HEK293 (cell line): ENCODE data around the gene SLC35F3.

Experiments
- CTCF ChIA-PET: fragments of 350-600 bp; formaldehyde crosslinking; extraction: SDS; loops from one replicate; lab custom pipeline; 2021; ENCODE audit warnings: antibody characterized with exemption; lab: Yijun Ruan, JAX
- POLR2A ChIA-PET: fragments of 300-600 bp; formaldehyde crosslinking; extraction: SDS; loops from one replicate; lab custom pipeline; 2020; ENCODE audit warnings: antibody characterized with exemption, inconsistent platforms; lab: Yijun Ruan, JAX
- H3K27ac ChIP-seq: fragments of 200-500 bp; sonication (Bioruptor generic); 2 replicates; pipeline ENCODE4 v1.5.1; 2014; ENCODE audit warnings: low read depth, low read length, control low read depth, inconsistent platforms; ENCODE audit errors: extremely low read depth
- H3K36me3 ChIP-seq, 2 experiments: fragments of 200-500 bp in 1 of 2; sonication (Bioruptor generic) in 1 of 2; 1 replicate in 1 of 2; 2 replicates in 1 of 2; pipeline ENCODE4 v1.5.1; 2014 to 2017; ENCODE audit warnings: inconsistent platforms in 2 of 2, low read length in 2 of 2; ENCODE audit not compliant: control insufficient read depth in 2 of 2, insufficient read depth in 1 of 2
- H3K4me1 ChIP-seq: fragments of 200-500 bp; sonication (Bioruptor generic); 2 replicates; pipeline ENCODE4 v1.5.1; 2014; ENCODE audit warnings: mild to moderate bottlenecking, low read length, inconsistent platforms; ENCODE audit not compliant: control insufficient read depth, insufficient read depth
- H3K4me3 ChIP-seq: 2 replicates; pipeline ENCODE4 v1.5.1; 2011; ENCODE audit warnings: low read depth, mild to moderate bottlenecking, control low read depth, low read length, moderate library complexity
- H3K9me3 ChIP-seq: fragments of 200-500 bp; sonication (Bioruptor generic); 2 replicates; pipeline ENCODE4 v1.5.1; 2014; ENCODE audit warnings: low read depth, low read length, inconsistent platforms; ENCODE audit not compliant: control insufficient read depth, insufficient read depth
- HOXA7 ChIP-seq: sonication (generic); formaldehyde crosslinking; IDR thresholded peaks from 2 replicates; pipeline ENCODE4 v1.8.1; 2022; ENCODE audit warnings: missing genetic modification reagents, borderline replicate concordance
- KLF10 ChIP-seq: fragments of 450-650 bp; IDR thresholded peaks from 2 replicates; pipeline ENCODE4 v1.5.1; 2018; ENCODE audit warnings: missing biosample characterization, mild to moderate bottlenecking, missing genetic modification characterization
- PRDM6 ChIP-seq: fragments of 450-650 bp; formaldehyde crosslinking; IDR thresholded peaks from 2 replicates; pipeline ENCODE4 v1.5.1; 2017; ENCODE audit warnings: missing biosample characterization, missing genetic modification characterization
- SP7 ChIP-seq: fragments of 450-650 bp; formaldehyde crosslinking; IDR thresholded peaks from 2 replicates; pipeline ENCODE4 v1.5.1; 2016; ENCODE audit warnings: missing biosample characterization, missing genetic modification characterization
- ZBTB48 ChIP-seq: fragments of 450-650 bp; formaldehyde crosslinking; IDR thresholded peaks from 2 replicates; pipeline ENCODE4 v1.5.1; 2016; ENCODE audit warnings: missing biosample characterization, missing genetic modification characterization
- ZFHX2 ChIP-seq: fragments of 450-650 bp; formaldehyde crosslinking; conservative IDR thresholded peaks from 2 replicates; pipeline ENCODE4 v1.5.1; 2016; ENCODE audit warnings: missing biosample characterization, missing genetic modification characterization
- ZNF184 ChIP-seq: fragments of 450-650 bp; IDR thresholded peaks from 2 replicates; pipeline ENCODE4 v1.5.1; 2018; ENCODE audit warnings: missing biosample characterization, mild to moderate bottlenecking, missing genetic modification characterization
- ZNF23 ChIP-seq: fragments of 450-650 bp; formaldehyde crosslinking; IDR thresholded peaks from 2 replicates; pipeline ENCODE4 v1.5.1; 2016; ENCODE audit warnings: missing biosample characterization, missing genetic modification characterization, borderline replicate concordance
- ZNF248 ChIP-seq: fragments of 450-650 bp; formaldehyde crosslinking; IDR thresholded peaks from 2 replicates; pipeline ENCODE4 v1.5.1; 2017; ENCODE audit warnings: missing biosample characterization, missing genetic modification characterization
- ZNF366 ChIP-seq: fragments of 450-650 bp; formaldehyde crosslinking; conservative IDR thresholded peaks from 2 replicates; pipeline ENCODE4 v1.5.1; 2016; ENCODE audit warnings: missing biosample characterization, missing genetic modification characterization
- ZNF416 ChIP-seq: fragments of 450-650 bp; formaldehyde crosslinking; IDR thresholded peaks from 2 replicates; pipeline ENCODE4 v1.5.1; 2016; ENCODE audit warnings: missing biosample characterization, missing genetic modification characterization
- ZNF48 ChIP-seq: fragments of 450-650 bp; formaldehyde crosslinking; IDR thresholded peaks from 2 replicates; pipeline ENCODE4 v1.5.1; 2016; ENCODE audit warnings: missing biosample characterization, missing genetic modification characterization
- ZNF510 ChIP-seq: fragments of 450-650 bp; formaldehyde crosslinking; IDR thresholded peaks from 2 replicates; pipeline ENCODE4 v1.5.1; 2018; ENCODE audit warnings: mild to moderate bottlenecking, missing genetic modification characterization, missing biosample characterization; ENCODE audit not compliant: insufficient replicate concordance
- ZNF558 ChIP-seq: fragments of 450-650 bp; formaldehyde crosslinking; IDR thresholded peaks from 2 replicates; pipeline ENCODE4 v1.5.1; 2016; ENCODE audit warnings: missing biosample characterization, missing genetic modification characterization
- ZNF624 ChIP-seq: fragments of 450-650 bp; formaldehyde crosslinking; IDR thresholded peaks from 2 replicates; pipeline ENCODE4 v1.5.1; 2017; ENCODE audit warnings: missing biosample characterization, missing genetic modification characterization
- ZNF626 ChIP-seq: fragments of 450-650 bp; sonication (Bioruptor Pico); formaldehyde crosslinking; IDR thresholded peaks from 2 replicates; pipeline ENCODE4 v1.5.1; 2018; ENCODE audit warnings: missing biosample characterization, missing genetic modification characterization, inconsistent platforms
- ZNF704 ChIP-seq: fragments of 450-650 bp; formaldehyde crosslinking; IDR thresholded peaks from 2 replicates; pipeline ENCODE4 v1.5.1; 2016; ENCODE audit warnings: missing biosample characterization, missing genetic modification characterization
- ZNF76 ChIP-seq: fragments of 450-650 bp; formaldehyde crosslinking; IDR thresholded peaks from 2 replicates; pipeline ENCODE4; 2016; ENCODE audit warnings: low read depth, missing biosample characterization, missing genetic modification characterization, borderline replicate concordance
- ZNF785 ChIP-seq: fragments of 450-650 bp; formaldehyde crosslinking; IDR thresholded peaks from 2 replicates; pipeline ENCODE4 v1.5.1; 2016; ENCODE audit warnings: missing biosample characterization, missing genetic modification characterization
- ZNF830 ChIP-seq: fragments of 450-650 bp; IDR thresholded peaks from 2 replicates; pipeline ENCODE4 v1.5.0; 2018; ENCODE audit warnings: missing biosample characterization, missing genetic modification characterization, low read depth, mild to moderate bottlenecking, moderate library complexity
- ZSCAN18 ChIP-seq: fragments of 450-650 bp; formaldehyde crosslinking; IDR thresholded peaks from 2 replicates; pipeline ENCODE4 v1.5.1; 2016; ENCODE audit warnings: missing biosample characterization, missing genetic modification characterization
- ZSCAN23 ChIP-seq: fragments of 450-650 bp; formaldehyde crosslinking; IDR thresholded peaks from 2 replicates; pipeline ENCODE4 v1.5.1; 2016; ENCODE audit warnings: missing biosample characterization, missing genetic modification characterization
- TF ChIP-seq, protein P1 (sequence below): fragments of 450-650 bp; formaldehyde crosslinking; IDR thresholded peaks from 2 replicates; pipeline ENCODE4 v1.5.1; 2016; ENCODE audit warnings: missing biosample characterization, missing genetic modification characterization
- TF ChIP-seq, protein P2 (sequence below): fragments of 450-650 bp; formaldehyde crosslinking; IDR thresholded peaks from 2 replicates; pipeline ENCODE4 v1.5.1; 2017; ENCODE audit warnings: missing biosample characterization, missing genetic modification characterization

Gene SLC35F3

DNA sequence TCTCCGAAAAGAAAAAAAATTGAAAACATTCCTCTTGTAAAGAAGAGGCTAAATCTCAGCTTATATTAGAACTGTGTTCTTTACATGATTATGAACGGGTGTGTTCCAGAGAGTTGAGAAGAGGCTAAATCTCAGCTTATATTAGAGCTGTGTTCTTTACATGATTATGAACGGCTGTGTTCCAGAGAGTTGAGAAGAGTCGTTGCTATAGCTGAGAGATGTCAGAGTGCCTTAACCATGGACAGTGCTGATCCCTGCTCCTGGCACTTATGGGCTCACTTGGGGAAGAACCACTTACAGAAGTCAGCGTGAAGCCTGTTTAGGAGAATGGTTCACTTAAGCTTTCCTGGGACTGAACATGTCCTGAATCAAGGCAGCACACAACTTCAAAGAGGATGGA, 35.0 kb downstream of the SLC35F3 start:
- no peak for TF ChIP-seq ZNF785 (tag by site-specific recombination)
- CTCF ChIA-PET, result interaction anchor here (0.6 to 0.9 kb wide), 3 partner anchors 36 to 1999 kb away, joined by 3 to 5 read pairs (median 4); no protein-coding TSS in a partner anchor
- POLR2A ChIA-PET, result no interaction called here

DNA sequence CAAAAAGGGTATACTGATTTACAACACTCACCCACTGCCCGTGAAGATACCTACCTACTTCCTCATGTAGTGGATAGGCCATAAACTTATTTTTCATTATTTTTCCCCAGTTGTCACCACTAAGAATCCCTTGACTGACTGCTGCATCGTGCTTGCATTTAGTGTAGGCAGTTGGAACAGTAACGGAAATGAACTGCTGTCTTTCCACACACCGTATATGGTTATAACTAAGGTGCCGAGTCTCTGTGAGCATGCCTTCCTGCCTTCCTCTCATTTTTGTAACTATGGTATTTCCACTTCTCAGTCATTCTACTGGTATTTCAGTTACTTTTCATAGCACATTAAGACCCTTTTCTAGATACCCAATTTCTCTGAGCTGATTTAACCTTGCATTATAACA, 36.4 kb downstream of the SLC35F3 start:
- CTCF ChIA-PET, result interaction anchor here (1.0 kb wide), 1 partner anchor 37 kb away, joined by 3 read pairs; no protein-coding TSS in a partner anchor
- POLR2A ChIA-PET, result no interaction called here

More for the DNA sequence above, 35.0 kb downstream of the SLC35F3 start:
- Histone ChIP-seq H3K27ac (no peak overlapping the region), H3K4me3 (no peak overlapping the region), H3K9me3 (no peaks in the 10 kb centered on the region), H3K36me3 (no peaks in the 10 kb centered on the region), H3K4me1 (no peaks in the 10 kb centered on the region)

GRCh38 chr1:233944601-233945000, 40.1 kb downstream of the SLC35F3 start:
- no peak overlapping the region for H3K4me3 ChIP-seq
- H3K4me1 ChIP-seq, result no peaks in the 10 kb centered on the region
- no peaks in the 10 kb centered on the region for H3K9me3 ChIP-seq
- H3K27ac ChIP-seq, result no peak overlapping the region
- no peaks in the 10 kb centered on the region for H3K36me3 ChIP-seq
- ChIA-PET POLR2A (no interaction called here), CTCF (interaction anchor here (0.7 to 1.4 kb wide), 2 partner anchors 13 to 1656 kb away, joined by 3 read pairs; no protein-coding TSS in a partner anchor)
- TF ChIP-seq HOXA7 (CRISPR knock-in tag) (no peak), ZSCAN18 (tag by site-specific recombination) (no peak), ZNF624 (tag by site-specific recombination) (no peak), ZNF248 (tag by site-specific recombination) (no peak), ZNF366 (no peak), ZNF558 (tag by site-specific recombination) (no peak), ZNF510 (no peak), ZBTB48 (tag by site-specific recombination) (no peak), ZNF23 (no peak), ZNF76 (tag by site-specific recombination) (no peak), SP7 (no peak), ZNF626 (tag by site-specific recombination) (no peak)
- TF ChIP-seq, protein P1, sequence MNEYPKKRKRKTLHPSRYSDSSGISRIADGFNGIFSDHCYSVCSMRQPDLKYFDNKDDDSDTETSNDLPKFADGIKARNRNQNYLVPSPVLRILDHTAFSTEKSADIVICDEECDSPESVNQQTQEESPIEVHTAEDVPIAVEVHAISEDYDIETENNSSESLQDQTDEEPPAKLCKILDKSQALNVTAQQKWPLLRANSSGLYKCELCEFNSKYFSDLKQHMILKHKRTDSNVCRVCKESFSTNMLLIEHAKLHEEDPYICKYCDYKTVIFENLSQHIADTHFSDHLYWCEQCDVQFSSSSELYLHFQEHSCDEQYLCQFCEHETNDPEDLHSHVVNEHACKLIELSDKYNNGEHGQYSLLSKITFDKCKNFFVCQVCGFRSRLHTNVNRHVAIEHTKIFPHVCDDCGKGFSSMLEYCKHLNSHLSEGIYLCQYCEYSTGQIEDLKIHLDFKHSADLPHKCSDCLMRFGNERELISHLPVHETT, result no peak

More for the DNA sequence above, 36.4 kb downstream of the SLC35F3 start:
- no peak for TF ChIP-seq ZFHX2
- TF ChIP-seq ZNF184 (tag by site-specific recombination), result no peak
- no peak for TF ChIP-seq ZNF830
- TF ChIP-seq ZNF48 (tag by site-specific recombination), result no peak
- TF ChIP-seq ZNF416 (tag by site-specific recombination), result no peak
- TF ChIP-seq ZNF704 (tag by site-specific recombination), result no peak
- TF ChIP-seq KLF10 (tag by site-specific recombination), result no peak
- TF ChIP-seq, protein P2, sequence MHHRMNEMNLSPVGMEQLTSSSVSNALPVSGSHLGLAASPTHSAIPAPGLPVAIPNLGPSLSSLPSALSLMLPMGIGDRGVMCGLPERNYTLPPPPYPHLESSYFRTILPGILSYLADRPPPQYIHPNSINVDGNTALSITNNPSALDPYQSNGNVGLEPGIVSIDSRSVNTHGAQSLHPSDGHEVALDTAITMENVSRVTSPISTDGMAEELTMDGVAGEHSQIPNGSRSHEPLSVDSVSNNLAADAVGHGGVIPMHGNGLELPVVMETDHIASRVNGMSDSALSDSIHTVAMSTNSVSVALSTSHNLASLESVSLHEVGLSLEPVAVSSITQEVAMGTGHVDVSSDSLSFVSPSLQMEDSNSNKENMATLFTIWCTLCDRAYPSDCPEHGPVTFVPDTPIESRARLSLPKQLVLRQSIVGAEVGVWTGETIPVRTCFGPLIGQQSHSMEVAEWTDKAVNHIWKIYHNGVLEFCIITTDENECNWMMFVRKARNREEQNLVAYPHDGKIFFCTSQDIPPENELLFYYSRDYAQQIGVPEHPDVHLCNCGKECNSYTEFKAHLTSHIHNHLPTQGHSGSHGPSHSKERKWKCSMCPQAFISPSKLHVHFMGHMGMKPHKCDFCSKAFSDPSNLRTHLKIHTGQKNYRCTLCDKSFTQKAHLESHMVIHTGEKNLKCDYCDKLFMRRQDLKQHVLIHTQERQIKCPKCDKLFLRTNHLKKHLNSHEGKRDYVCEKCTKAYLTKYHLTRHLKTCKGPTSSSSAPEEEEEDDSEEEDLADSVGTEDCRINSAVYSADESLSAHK (tag by site-specific recombination), result no peak
- TF ChIP-seq PRDM6 (tag by site-specific recombination), result no peak
- TF ChIP-seq ZSCAN23 (tag by site-specific recombination), result no peak
- Histone ChIP-seq H3K4me1 (no peaks in the 10 kb centered on the region), H3K36me3 (no peaks in the 10 kb centered on the region), H3K4me3 (no peak overlapping the region), H3K9me3 (no peaks in the 10 kb centered on the region), H3K27ac (no peak overlapping the region)
